Neural cell (in vitro differentiated cells): ENCODE measurements around the gene ANO1. TPM values are rescaled to one million over a fixed set of nuclear protein-coding genes. Genes with fewer than 3 reads are reported as not detected.

ENCODE experiments used
- H2AFZ ChIP-seq: fragments of 200-600, 300-800 bp; sonication (generic), shearing (Covaris generic); 2 replicates; pipeline ENCODE4 v1.6.0; 2014; ENCODE audit warnings: low read depth, mild to moderate bottlenecking, antibody characterized with exemption, low read length, moderate library complexity
- H3F3A ChIP-seq: fragments of 200-600 bp; shearing (Covaris generic); 2 replicates; pipeline ENCODE4 v1.6.1; 2016; ENCODE audit warnings: mild to moderate bottlenecking, moderate library complexity, mixed read lengths, antibody characterized with exemption, low read length; ENCODE audit not compliant: insufficient read depth, poor library complexity, severe bottlenecking
- H3K27ac ChIP-seq: fragments of 200-600, 300-800 bp; sonication (generic), shearing (Covaris generic); 2 replicates; pipeline ENCODE4 v1.5.1; 2014; ENCODE audit warnings: mild to moderate bottlenecking, low read length, moderate library complexity
- H3K27me3 ChIP-seq: fragments of 300-800, 200-600 bp; sonication (generic), shearing (Covaris generic); 2 replicates; pipeline ENCODE4 v1.6.0; 2014; ENCODE audit warnings: mild to moderate bottlenecking, low read depth, low read length, moderate library complexity; ENCODE audit not compliant: insufficient read depth
- H3K36me3 ChIP-seq: fragments of 300-800, 200-600 bp; sonication (generic), shearing (Covaris generic); 2 replicates; pipeline ENCODE4 v1.5.1; 2014; ENCODE audit warnings: mild to moderate bottlenecking, antibody characterized with exemption, low read length, moderate library complexity; ENCODE audit not compliant: insufficient read depth
- H3K4me2 ChIP-seq: fragments of 300-800, 200-600 bp; sonication (generic), shearing (Covaris generic); 2 replicates; pipeline ENCODE4 v1.6.0; 2014; ENCODE audit warnings: mild to moderate bottlenecking, low read length
- H3K4me3 ChIP-seq: fragments of 300-800, 200-600 bp; sonication (generic), shearing (Covaris generic); 2 replicates; pipeline ENCODE4 v1.5.1; 2014; ENCODE audit warnings: mild to moderate bottlenecking, low read length, moderate library complexity
- H3K79me2 ChIP-seq: fragments of 200-600 bp; shearing (Covaris generic); replicated peaks from 2 replicates; pipeline ENCODE4 v1.6.0; 2014; ENCODE audit warnings: mild to moderate bottlenecking, low read length, moderate library complexity; ENCODE audit not compliant: insufficient read depth
- H3K9ac ChIP-seq: fragments of 300-800, 200-600 bp; sonication (generic), shearing (Covaris generic); 2 replicates; pipeline ENCODE4 v1.6.1; 2016; ENCODE audit warnings: mild to moderate bottlenecking, low read length, mixed read lengths
- H3K9me2 ChIP-seq: fragments of 200-600 bp; shearing (Covaris generic); 2 replicates; pipeline ENCODE4 v1.6.1; 2016; ENCODE audit warnings: mild to moderate bottlenecking, low read length, mixed read lengths; ENCODE audit not compliant: insufficient read depth
- H3K9me3 ChIP-seq: fragments of 200-600, 300-800 bp; sonication (generic), shearing (Covaris generic); 2 replicates; pipeline ENCODE4 v1.6.1; 2016; ENCODE audit warnings: mild to moderate bottlenecking, mixed run types, low read length, moderate library complexity, mixed read lengths
- H4K20me1 ChIP-seq: fragments of 200-600 bp; shearing (Covaris generic); 2 replicates; pipeline ENCODE4 v1.6.1; 2016; ENCODE audit warnings: mild to moderate bottlenecking, mixed run types; ENCODE audit not compliant: insufficient read depth
- EP300 ChIP-seq: fragments of 450-650 bp; conservative IDR thresholded peaks from 2 replicates; pipeline ENCODE4 v1.6.1; 2014; ENCODE audit warnings: antibody characterized with exemption, mild to moderate bottlenecking, moderate library complexity; ENCODE audit not compliant: poor library complexity, severe bottlenecking
- EZH2 ChIP-seq: fragments of 200-600, 300-800 bp; shearing (Covaris generic), sonication (generic); IDR thresholded peaks from 2 replicates; pipeline ENCODE4 v1.6.1; 2014; ENCODE audit warnings: antibody characterized with exemption, low read length, borderline replicate concordance, mild to moderate bottlenecking; ENCODE audit not compliant: insufficient read depth, poor library complexity, severe bottlenecking
- MXI1 ChIP-seq: fragments of 450-650 bp; conservative IDR thresholded peaks from 2 replicates; pipeline ENCODE4 v1.6.1; 2014; ENCODE audit warnings: antibody characterized with exemption, mild to moderate bottlenecking; ENCODE audit not compliant: poor library complexity, severe bottlenecking
- POLR2AphosphoS5 ChIP-seq: IDR thresholded peaks from 2 replicates; pipeline ENCODE4 v1.6.1; 2012
- RAD21 ChIP-seq: fragments of 450-650 bp; conservative IDR thresholded peaks from 2 replicates; pipeline ENCODE4 v1.6.1; 2014; ENCODE audit warnings: antibody characterized with exemption, mild to moderate bottlenecking, moderate library complexity
- REST ChIP-seq: IDR thresholded peaks from 2 replicates; pipeline ENCODE4 v1.6.1; 2012; ENCODE audit warnings: borderline replicate concordance
- SMC3 ChIP-seq: fragments of 450-650 bp; conservative IDR thresholded peaks from 2 replicates; pipeline ENCODE4 v1.6.1; 2014; ENCODE audit warnings: antibody characterized with exemption, mild to moderate bottlenecking, moderate library complexity; ENCODE audit not compliant: poor library complexity
- TAF1 ChIP-seq: IDR thresholded peaks from 2 replicates; pipeline ENCODE4 v1.6.1; 2012; ENCODE audit warnings: low read depth
- polyA plus RNA-seq: library from polyadenylated mRNA; depleted of rRNA; stranded (reverse); fragments of >200 nt; gene quantifications from 2 replicates; pipeline ENCODE4 v1.2.3, GENCODE V29; 2014
- TF ChIP-seq, protein P1 (sequence below): fragments of 450-650 bp; IDR thresholded peaks from 2 replicates; pipeline ENCODE4 v1.5.1; 2014; ENCODE audit warnings: antibody characterized with exemption, mild to moderate bottlenecking, moderate library complexity; ENCODE audit not compliant: poor library complexity, severe bottlenecking

ANO1 gene
- polyA plus RNA-seq, 1 donor from 2014 or later, result not detected

DNA sequence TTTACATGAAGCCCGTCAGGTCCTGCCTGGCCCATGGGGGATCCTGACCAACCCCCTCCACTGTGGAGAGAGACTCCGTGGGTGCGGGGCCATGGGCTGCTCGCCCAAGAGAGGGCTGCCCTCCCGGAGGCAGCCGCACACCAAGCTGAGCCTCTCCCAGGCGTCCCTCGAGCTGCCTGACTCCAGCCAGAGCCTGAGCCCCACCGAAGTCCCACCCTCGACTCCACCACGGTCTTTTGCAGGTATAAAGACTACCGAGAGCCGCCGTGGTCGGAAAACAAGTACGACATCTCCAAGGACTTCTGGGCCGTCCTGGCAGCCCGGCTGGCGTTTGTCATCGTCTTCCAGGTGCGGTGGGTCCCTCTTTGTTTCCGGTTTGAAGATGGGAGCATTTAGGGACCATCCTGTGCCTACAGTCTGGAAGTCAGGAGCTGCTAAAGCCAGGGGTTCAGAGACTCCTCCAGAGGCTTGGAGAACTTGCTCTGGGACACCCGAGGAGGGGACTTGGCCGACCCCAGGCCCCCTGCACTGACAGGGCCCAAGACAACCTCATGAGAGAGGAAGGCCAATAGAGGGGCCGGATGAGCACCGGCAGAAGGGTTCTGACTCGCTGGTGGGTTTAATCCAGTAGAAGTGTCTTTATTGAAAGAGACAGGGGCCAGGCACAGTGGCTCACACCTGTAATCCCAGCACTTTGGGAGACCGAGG lies 107.4 kb downstream of the ANO1 start:
- Histone ChIP-seq H3K4me3 (no peak overlapping the region), H3K36me3 (no peaks in the 10 kb centered on the region), H3K27me3 (no peaks in the 10 kb centered on the region), H3K79me2 (no peaks in the 10 kb centered on the region), H4K20me1 (no peaks in the 10 kb centered on the region), H3K9ac (no peak overlapping the region), H2AFZ (no peak overlapping the region), H3F3A (no peaks in the 10 kb centered on the region), H3K9me3 (no peaks in the 10 kb centered on the region), H3K9me2 (no peaks in the 10 kb centered on the region), H3K27ac (no peak overlapping the region), H3K4me2 (no peak overlapping the region)
- TF ChIP-seq EP300 (no peak), EZH2 (no peak), POLR2AphosphoS5 (no peak), TAF1 (no peak), REST (no peak), MXI1 (no peak), SMC3 (no peak), RAD21 (no peak)
- TF ChIP-seq, protein P1, sequence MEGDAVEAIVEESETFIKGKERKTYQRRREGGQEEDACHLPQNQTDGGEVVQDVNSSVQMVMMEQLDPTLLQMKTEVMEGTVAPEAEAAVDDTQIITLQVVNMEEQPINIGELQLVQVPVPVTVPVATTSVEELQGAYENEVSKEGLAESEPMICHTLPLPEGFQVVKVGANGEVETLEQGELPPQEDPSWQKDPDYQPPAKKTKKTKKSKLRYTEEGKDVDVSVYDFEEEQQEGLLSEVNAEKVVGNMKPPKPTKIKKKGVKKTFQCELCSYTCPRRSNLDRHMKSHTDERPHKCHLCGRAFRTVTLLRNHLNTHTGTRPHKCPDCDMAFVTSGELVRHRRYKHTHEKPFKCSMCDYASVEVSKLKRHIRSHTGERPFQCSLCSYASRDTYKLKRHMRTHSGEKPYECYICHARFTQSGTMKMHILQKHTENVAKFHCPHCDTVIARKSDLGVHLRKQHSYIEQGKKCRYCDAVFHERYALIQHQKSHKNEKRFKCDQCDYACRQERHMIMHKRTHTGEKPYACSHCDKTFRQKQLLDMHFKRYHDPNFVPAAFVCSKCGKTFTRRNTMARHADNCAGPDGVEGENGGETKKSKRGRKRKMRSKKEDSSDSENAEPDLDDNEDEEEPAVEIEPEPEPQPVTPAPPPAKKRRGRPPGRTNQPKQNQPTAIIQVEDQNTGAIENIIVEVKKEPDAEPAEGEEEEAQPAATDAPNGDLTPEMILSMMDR, result no peak

DNA sequence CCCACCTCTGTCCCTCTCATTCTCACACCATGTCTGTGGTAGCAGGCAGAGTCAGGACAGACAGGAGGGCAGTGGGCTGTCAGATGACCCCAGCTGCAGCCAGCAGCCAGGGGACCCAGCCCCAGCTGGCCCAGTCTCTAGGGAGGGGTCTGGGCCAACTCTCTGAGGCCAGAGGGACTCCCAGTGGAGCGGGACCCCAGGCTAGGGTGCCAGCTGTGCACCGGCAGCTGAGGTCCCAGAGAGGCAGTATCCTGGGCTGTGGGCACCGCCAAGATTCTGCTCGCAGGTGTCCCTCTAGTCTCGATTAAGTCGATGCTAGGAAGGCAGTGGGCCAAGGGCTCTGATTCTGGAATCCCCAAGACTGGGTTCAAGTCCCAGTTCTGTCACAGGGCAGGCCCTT lies 108.3 kb downstream of the ANO1 start:
- no peak overlapping the region for H3K4me2 ChIP-seq
- TF ChIP-seq EP300, result no peak
- no peak for TF ChIP-seq RAD21
- TF ChIP-seq MXI1, result no peak
- TF ChIP-seq REST, result no peak
- TF ChIP-seq, protein P1, result no peak
- TF ChIP-seq POLR2AphosphoS5, result no peak
- no peak for TF ChIP-seq SMC3
- TF ChIP-seq TAF1, result no peak
- no peak for TF ChIP-seq EZH2
- H3F3A ChIP-seq, result no peaks in the 10 kb centered on the region
- no peaks in the 10 kb centered on the region for H4K20me1 ChIP-seq
- no peak overlapping the region for H3K4me3 ChIP-seq
- no peak overlapping the region for H3K27ac ChIP-seq
- no peaks in the 10 kb centered on the region for H3K9me3 ChIP-seq
- no peaks in the 10 kb centered on the region for H3K9me2 ChIP-seq
- H3K27me3 ChIP-seq, result no peaks in the 10 kb centered on the region
- no peak overlapping the region for H2AFZ ChIP-seq
- H3K36me3 ChIP-seq, result no peaks in the 10 kb centered on the region
- H3K79me2 ChIP-seq, result no peaks in the 10 kb centered on the region
- H3K9ac ChIP-seq, result no peak overlapping the region
